ENCODE results near the gene UBXN2A. TPM values are rescaled to one million over a fixed set of nuclear protein-coding genes. Genes with fewer than 3 reads are reported as not detected.

UBXN2A gene
- total and polyA plus RNA-seq, 2 of the 8 experiments (the other 6 are each of a cell fraction or from before 2014, with no cell fraction given), result 3.6 to 20.4 TPM

- TF ChIP-seq ATF2 (IDR thresholded peaks at IDR 0.05; ENCODE audit: low read length) (no peak), TAF1 (IDR thresholded peaks at IDR 0.05; ENCODE audit: low read depth, low read length) (peak; percentile 94), RNF2 (IDR thresholded peaks at IDR 0.05; ENCODE audit: borderline replicate concordance, low read depth, low read length, missing control alignments, poor library complexity, severe bottlenecking) (no peak), POLR2A (IDR thresholded peaks at IDR 0.05; ENCODE audit: control extremely low read depth in 1 of 2, low read depth in 2 of 2, low read length in 2 of 2) (peak; percentile 85 to 94), SP4 (IDR thresholded peaks at IDR 0.05; ENCODE audit: low read length) (peak; percentile 83; the same call in 1 of the 2 replicates), CHD2 (IDR thresholded peaks at IDR 0.05; ENCODE audit: low read length) (peak; percentile 62), BRCA1 (IDR thresholded peaks at IDR 0.05; ENCODE audit: low read depth, low read length) (peak; percentile 41; the same call in 1 of the 2 replicates), POU5F1 (IDR thresholded peaks at IDR 0.05; ENCODE audit: low read depth, low read length) (no peak), SIX5 (IDR thresholded peaks at IDR 0.05; ENCODE audit: low read depth, low read length) (no peak), MAX (IDR thresholded peaks at IDR 0.05) (peak; percentile 82), EGR1 (IDR thresholded peaks at IDR 0.05; ENCODE audit: borderline replicate concordance, low read depth, low read length) (0 out of 2 replicates have a peak, but pooled peaks have one; percentile 68), HDAC6 (IDR thresholded peaks at IDR 0.05; ENCODE audit: low read depth, low read length) (no peak), JUND (IDR thresholded peaks at IDR 0.05; ENCODE audit: low read length) (0 out of 2 replicates have a peak, but pooled peaks have one; percentile 10), ATF3 (IDR thresholded peaks at IDR 0.05; ENCODE audit: insufficient read depth, low read depth, low read length) (no peak), CEBPB (IDR thresholded peaks at IDR 0.05; ENCODE audit: low read depth, low read length) (no peak), CTBP2 (IDR thresholded peaks at IDR 0.05; ENCODE audit: borderline replicate concordance, insufficient read depth, insufficient read length, low read length) (no peak), YY1 (IDR thresholded peaks at IDR 0.05; ENCODE audit: low read depth, low read length) (peak; percentile 95), SRF (IDR thresholded peaks at IDR 0.05; ENCODE audit: low read depth, low read length) (peak; percentile 32; the same call in 1 of the 2 replicates), BCL11A (IDR thresholded peaks at IDR 0.05; ENCODE audit: low read depth in 2 of 2, low read length in 2 of 2) (no peak)
These were observed 13.3 kb upstream of the UBXN2A start, which contains the start of gene ATAD2B (continued) for GRCh38 chr2:23926750-23927571.

Measured in H1 (cell line).